ENCODE data around the gene ENTREP1. TPM values are rescaled to one million over a fixed set of nuclear protein-coding genes. Genes with fewer than 3 reads are reported as not detected.

ENTREP1 gene
- total and polyA plus RNA-seq, 4 donors, result 0.07 to 0.33 (median 0.12) TPM

DNA sequence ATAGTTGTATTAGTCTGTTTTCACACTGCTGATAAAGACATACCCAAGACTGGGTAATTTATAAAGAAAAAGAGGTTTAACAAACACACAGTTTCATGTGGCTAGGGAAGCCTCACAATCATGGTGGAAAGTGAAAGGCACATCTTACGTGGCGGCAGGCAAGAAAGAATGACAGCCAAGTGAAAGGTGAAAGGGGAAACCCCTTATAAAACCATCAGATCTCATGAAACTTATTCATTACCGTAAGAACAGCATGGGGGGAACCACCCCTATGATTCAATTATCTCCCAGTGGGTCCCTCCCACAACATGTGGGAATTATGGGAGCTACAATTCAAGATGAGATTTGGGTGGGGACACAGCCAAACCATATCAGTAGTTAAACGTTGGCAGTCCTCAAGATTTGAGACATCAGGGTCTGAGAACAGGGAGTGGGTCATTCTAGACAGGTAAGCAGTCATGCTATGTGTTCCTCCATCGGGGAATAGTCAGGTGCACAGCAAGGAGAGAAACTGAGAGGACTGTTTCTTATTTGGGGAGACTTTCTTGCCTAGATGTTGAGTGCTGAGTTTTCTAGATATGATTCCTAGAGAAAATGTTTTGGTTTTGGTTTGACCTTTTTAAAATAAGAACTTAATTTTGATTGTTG lies 45.8 kb upstream of the ENTREP1 start:
- DNase-seq (ENCODE audit: low spot score), result no peak
- no peaks in the 10 kb centered on the region for H3K27me3 ChIP-seq (ENCODE audit: control insufficient read depth in 4 of 4, insufficient read depth in 4 of 4, low read length in 3 of 4)
- no peak for TF ChIP-seq NR2F2 (IDR thresholded peaks at IDR 0.05)
- TF ChIP-seq HNF4A (conservative IDR thresholded peaks at IDR 0.05), result no peak
- no peak for TF ChIP-seq FOXA2 (IDR thresholded peaks at IDR 0.05)
- TF ChIP-seq, protein P1, sequence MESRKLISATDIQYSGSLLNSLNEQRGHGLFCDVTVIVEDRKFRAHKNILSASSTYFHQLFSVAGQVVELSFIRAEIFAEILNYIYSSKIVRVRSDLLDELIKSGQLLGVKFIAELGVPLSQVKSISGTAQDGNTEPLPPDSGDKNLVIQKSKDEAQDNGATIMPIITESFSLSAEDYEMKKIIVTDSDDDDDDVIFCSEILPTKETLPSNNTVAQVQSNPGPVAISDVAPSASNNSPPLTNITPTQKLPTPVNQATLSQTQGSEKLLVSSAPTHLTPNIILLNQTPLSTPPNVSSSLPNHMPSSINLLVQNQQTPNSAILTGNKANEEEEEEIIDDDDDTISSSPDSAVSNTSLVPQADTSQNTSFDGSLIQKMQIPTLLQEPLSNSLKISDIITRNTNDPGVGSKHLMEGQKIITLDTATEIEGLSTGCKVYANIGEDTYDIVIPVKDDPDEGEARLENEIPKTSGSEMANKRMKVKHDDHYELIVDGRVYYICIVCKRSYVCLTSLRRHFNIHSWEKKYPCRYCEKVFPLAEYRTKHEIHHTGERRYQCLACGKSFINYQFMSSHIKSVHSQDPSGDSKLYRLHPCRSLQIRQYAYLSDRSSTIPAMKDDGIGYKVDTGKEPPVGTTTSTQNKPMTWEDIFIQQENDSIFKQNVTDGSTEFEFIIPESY (IDR thresholded peaks at IDR 0.05), result no peak
- TF ChIP-seq SP1 (IDR thresholded peaks at IDR 0.05), result no peak
- TF ChIP-seq TAF1 (conservative IDR thresholded peaks at IDR 0.05), result no peak
- no peak for TF ChIP-seq RXRA (IDR thresholded peaks at IDR 0.05)
- TF ChIP-seq JUND (IDR thresholded peaks at IDR 0.05), result no peak
- TF ChIP-seq, protein P2, sequence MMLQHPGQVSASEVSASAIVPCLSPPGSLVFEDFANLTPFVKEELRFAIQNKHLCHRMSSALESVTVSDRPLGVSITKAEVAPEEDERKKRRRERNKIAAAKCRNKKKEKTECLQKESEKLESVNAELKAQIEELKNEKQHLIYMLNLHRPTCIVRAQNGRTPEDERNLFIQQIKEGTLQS (IDR thresholded peaks at IDR 0.05), result no peak
- no peak for TF ChIP-seq YY1 (IDR thresholded peaks at IDR 0.05)
- no peak for TF ChIP-seq RAD21 (IDR thresholded peaks at IDR 0.05)
- TF ChIP-seq, protein P3, sequence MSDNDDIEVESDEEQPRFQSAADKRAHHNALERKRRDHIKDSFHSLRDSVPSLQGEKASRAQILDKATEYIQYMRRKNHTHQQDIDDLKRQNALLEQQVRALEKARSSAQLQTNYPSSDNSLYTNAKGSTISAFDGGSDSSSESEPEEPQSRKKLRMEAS (IDR thresholded peaks at IDR 0.05), result no peak
- no peak for TF ChIP-seq GABPA (IDR thresholded peaks at IDR 0.05 in 1 of 2, conservative IDR thresholded peaks at IDR 0.05 in 1 of 2)
- TF ChIP-seq, protein P4, sequence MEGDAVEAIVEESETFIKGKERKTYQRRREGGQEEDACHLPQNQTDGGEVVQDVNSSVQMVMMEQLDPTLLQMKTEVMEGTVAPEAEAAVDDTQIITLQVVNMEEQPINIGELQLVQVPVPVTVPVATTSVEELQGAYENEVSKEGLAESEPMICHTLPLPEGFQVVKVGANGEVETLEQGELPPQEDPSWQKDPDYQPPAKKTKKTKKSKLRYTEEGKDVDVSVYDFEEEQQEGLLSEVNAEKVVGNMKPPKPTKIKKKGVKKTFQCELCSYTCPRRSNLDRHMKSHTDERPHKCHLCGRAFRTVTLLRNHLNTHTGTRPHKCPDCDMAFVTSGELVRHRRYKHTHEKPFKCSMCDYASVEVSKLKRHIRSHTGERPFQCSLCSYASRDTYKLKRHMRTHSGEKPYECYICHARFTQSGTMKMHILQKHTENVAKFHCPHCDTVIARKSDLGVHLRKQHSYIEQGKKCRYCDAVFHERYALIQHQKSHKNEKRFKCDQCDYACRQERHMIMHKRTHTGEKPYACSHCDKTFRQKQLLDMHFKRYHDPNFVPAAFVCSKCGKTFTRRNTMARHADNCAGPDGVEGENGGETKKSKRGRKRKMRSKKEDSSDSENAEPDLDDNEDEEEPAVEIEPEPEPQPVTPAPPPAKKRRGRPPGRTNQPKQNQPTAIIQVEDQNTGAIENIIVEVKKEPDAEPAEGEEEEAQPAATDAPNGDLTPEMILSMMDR (IDR thresholded peaks at IDR 0.05; ENCODE audit: low read depth, low read length, missing input control), result no peak
- WGBS, result 86% methylated on average over 5 of the region's 5 CpGs
- no peak overlapping the region for H3K9ac ChIP-seq (ENCODE audit: low read depth in 1 of 2, low read length in 2 of 2)
- H3K4me3 ChIP-seq (ENCODE audit: low read depth in 1 of 3, low read length in 3 of 3), result no peak overlapping the region
- H3K27ac ChIP-seq (ENCODE audit: low read depth in 1 of 2, low read length in 2 of 2), result no peak overlapping the region
- H3K9me3 ChIP-seq (ENCODE audit: control insufficient read depth in 4 of 4, low read length in 3 of 4), result peaks cover 0 to 4% (median under 1%) of the 10 kb centered on the region in 4 donors
- no peaks in the 10 kb centered on the region for H3K4me1 ChIP-seq (ENCODE audit: control insufficient read depth in 4 of 4, insufficient read depth in 4 of 4, low read length in 3 of 4)
- H3K36me3 ChIP-seq (ENCODE audit: control insufficient read depth in 4 of 4, insufficient read depth in 3 of 4, low read depth in 1 of 4, low read length in 3 of 4), result no peaks in the 10 kb centered on the region

DNA sequence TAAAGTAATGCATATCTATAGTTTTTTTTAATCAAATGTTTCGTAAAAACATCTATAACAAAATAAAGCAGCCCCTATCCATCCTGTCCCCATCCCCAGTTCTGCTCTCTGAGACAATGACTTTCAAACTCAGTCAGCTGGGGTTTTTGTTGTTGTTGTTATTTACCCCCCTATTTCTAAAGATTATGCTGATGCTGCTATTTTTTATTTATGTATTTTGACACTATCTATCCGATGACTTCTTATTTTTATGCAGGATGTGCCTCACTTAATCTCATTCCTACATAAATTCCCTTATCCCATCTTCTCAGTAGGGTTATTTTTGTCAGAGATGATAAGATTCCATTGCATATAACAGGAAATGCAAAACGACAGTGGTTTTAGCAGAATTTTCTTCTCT lies 45.3 kb upstream of the ENTREP1 start:
- H3K36me3 ChIP-seq (ENCODE audit: control insufficient read depth in 4 of 4, insufficient read depth in 3 of 4, low read depth in 1 of 4, low read length in 3 of 4), result no peaks in the 10 kb centered on the region
- H3K27ac ChIP-seq (ENCODE audit: low read depth in 1 of 2, low read length in 2 of 2), result no peak overlapping the region
- no peak overlapping the region for H3K9ac ChIP-seq (ENCODE audit: low read depth in 1 of 2, low read length in 2 of 2)
- no peaks in the 10 kb centered on the region for H3K27me3 ChIP-seq (ENCODE audit: control insufficient read depth in 4 of 4, insufficient read depth in 4 of 4, low read length in 3 of 4)
- TF ChIP-seq, protein P2 (IDR thresholded peaks at IDR 0.05), result no peak
- TF ChIP-seq EGR1 (IDR thresholded peaks at IDR 0.05; ENCODE audit: low read depth in 2 of 2) (no peak), SP1 (IDR thresholded peaks at IDR 0.05) (no peak), JUND (IDR thresholded peaks at IDR 0.05) (no peak), HNF4G (IDR thresholded peaks at IDR 0.05) (no peak), YY1 (IDR thresholded peaks at IDR 0.05) (no peak)
- TF ChIP-seq, protein P3 (IDR thresholded peaks at IDR 0.05), result no peak
- no peaks in the 10 kb centered on the region for H3K4me1 ChIP-seq (ENCODE audit: control insufficient read depth in 4 of 4, insufficient read depth in 4 of 4, low read length in 3 of 4)
- H3K4me3 ChIP-seq (ENCODE audit: low read depth in 1 of 3, low read length in 3 of 3), result no peak overlapping the region
- WGBS, result 35% methylated on average over 3 of the region's 3 CpGs
- DNase-seq (ENCODE audit: low spot score), result no peak
- peaks cover 0 to 2% (median 0%) of the 10 kb centered on the region in 4 donors for H3K9me3 ChIP-seq (ENCODE audit: control insufficient read depth in 4 of 4, low read length in 3 of 4)
